Measurements from ENCODE around the gene MS4A6A. TPM values are rescaled to one million over a fixed set of nuclear protein-coding genes. Genes with fewer than 3 reads are reported as not detected.

Gene MS4A6A
- total and polyA plus RNA-seq, 8 donors, result 19.8 to 143 (median 27.2) TPM

GRCh38 chr11:60221181-60221580 is 38.3 kb upstream of the MS4A6A start:
- Histone ChIP-seq H3K4me1 (no peaks in the 10 kb centered on the region), H3K27ac (no peak overlapping the region), H3K36me3 (no peaks in the 10 kb centered on the region), H3K27me3 (no peaks in the 10 kb centered on the region), H3K9me3 (no peaks in the 10 kb centered on the region), H3K4me3 (no peak overlapping the region)
- DNase-seq, result no peak
- no peak for ATAC-seq
- no peak for TF ChIP-seq CTCF (IDR thresholded peaks at IDR 0.05)
- intact Hi-C loops (cut with DNase I), result no loop called here

GRCh38 chr11:60214386-60214785 is 31.5 kb upstream of the MS4A6A start:
- H3K4me3 ChIP-seq, result no peak overlapping the region
- H3K27ac ChIP-seq, result no peak overlapping the region
- H3K4me1 ChIP-seq, result no peaks in the 10 kb centered on the region
- no peak for ATAC-seq
- H3K27me3 ChIP-seq, result no peaks in the 10 kb centered on the region
- no peak for DNase-seq
- intact Hi-C loops (cut with DNase I), result no loop called here
- no peaks in the 10 kb centered on the region for H3K36me3 ChIP-seq
- H3K9me3 ChIP-seq, result no peaks in the 10 kb centered on the region
- no peak for TF ChIP-seq CTCF (IDR thresholded peaks at IDR 0.05)

GRCh38 chr11:60211206-60211605 is 28.3 kb upstream of the MS4A6A start:
- ATAC-seq (no peak), DNase-seq (no peak)
- TF ChIP-seq CTCF (IDR thresholded peaks at IDR 0.05), result no peak
- H3K4me1 ChIP-seq, result no peaks in the 10 kb centered on the region
- H3K27ac ChIP-seq, result no peak overlapping the region
- no peak overlapping the region for H3K4me3 ChIP-seq
- intact Hi-C loops (cut with DNase I), result no loop called here
- H3K9me3 ChIP-seq, result no peaks in the 10 kb centered on the region
- H3K27me3 ChIP-seq, result no peaks in the 10 kb centered on the region
- H3K36me3 ChIP-seq, result no peaks in the 10 kb centered on the region

GRCh38 chr11:60209977-60210376 is 27.1 kb upstream of the MS4A6A start:
- H3K36me3 ChIP-seq, result no peaks in the 10 kb centered on the region
- no peak for TF ChIP-seq CTCF (IDR thresholded peaks at IDR 0.05)
- peaks cover 0 to 4% of the 10 kb centered on the region in 2 donors for H3K4me1 ChIP-seq
- ATAC-seq, result no peak
- H3K4me3 ChIP-seq, result no peak overlapping the region
- no peak for DNase-seq
- no peaks in the 10 kb centered on the region for H3K9me3 ChIP-seq
- intact Hi-C loops (cut with DNase I), result no loop called here
- no peaks in the 10 kb centered on the region for H3K27me3 ChIP-seq
- no peak overlapping the region for H3K27ac ChIP-seq

- DNase-seq (no peak), ATAC-seq (no peak)
- H3K27me3 ChIP-seq, result no peaks in the 10 kb centered on the region
- H3K27ac ChIP-seq, result no peak overlapping the region
- no peaks in the 10 kb centered on the region for H3K9me3 ChIP-seq
- H3K36me3 ChIP-seq, result no peaks in the 10 kb centered on the region
- intact Hi-C loops (cut with DNase I), result no loop called here
- TF ChIP-seq CTCF (IDR thresholded peaks at IDR 0.05), result no peak
- H3K4me3 ChIP-seq, result no peak overlapping the region
- peaks cover 0 to 4% of the 10 kb centered on the region in 2 donors for H3K4me1 ChIP-seq
Measured at GRCh38 chr11:60208951-60209350, 26.1 kb upstream of the MS4A6A start.
